ENCODE results near the gene PLEKHM1. TPM values are rescaled to one million over a fixed set of nuclear protein-coding genes. Genes with fewer than 3 reads are reported as not detected.
"Not testable (repeated sequence)": the region's sequence is repeated elsewhere in the genome, so short reads cannot be mapped to it uniquely, and the experiment has no call there.

Gene PLEKHM1
- total RNA-seq, 1 experiment from 2014 or later = 17.0 TPM

DNA sequence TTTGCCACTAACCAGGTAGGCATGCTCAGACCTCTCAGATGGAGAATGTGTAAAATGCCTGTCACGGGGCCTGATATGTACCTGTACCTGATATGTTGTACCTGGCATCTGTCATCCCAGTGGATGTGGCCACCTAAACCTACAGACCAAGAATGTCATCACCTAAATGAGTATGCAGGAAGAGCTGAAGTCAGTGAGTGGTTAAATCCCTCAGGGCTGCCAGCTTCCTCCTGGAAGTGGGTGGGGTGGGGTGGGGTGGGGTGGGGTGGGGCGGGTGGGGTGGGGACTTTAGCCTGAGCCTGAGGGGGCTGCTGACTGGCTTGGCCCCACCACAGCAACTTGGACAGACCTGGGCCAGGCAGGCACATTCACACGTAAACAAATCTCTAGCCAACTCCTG is 7.3 kb downstream of the PLEKHM1 start:
- not testable (repeated sequence) for H3K36me3 ChIP-seq; H3K27ac ChIP-seq; H3K9me3 ChIP-seq (replicated peaks); H3K4me3 ChIP-seq; H3K4me1 ChIP-seq; DNase-seq; H3K27me3 ChIP-seq

DNA sequence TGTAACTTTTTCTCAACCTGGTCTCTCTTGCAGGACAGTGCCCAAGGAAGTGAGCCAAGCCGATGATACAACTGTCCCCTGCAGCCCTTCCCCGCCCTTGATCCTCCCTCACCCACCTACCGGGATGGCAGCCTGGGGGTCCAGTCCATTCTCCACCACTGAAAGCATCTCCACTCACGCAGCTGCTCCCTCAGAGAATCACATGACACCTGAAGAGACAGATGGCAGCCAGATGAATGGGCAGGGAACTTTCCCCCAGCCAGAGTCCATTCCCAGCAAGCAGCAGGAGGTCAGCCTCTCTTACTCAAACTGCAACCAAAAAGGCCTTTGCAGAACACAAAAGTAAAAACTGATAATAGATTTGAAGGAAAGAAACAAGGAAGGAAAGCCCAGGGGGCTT is 8.2 kb downstream of the PLEKHM1 start:
- H3K27me3 ChIP-seq; H3K27ac ChIP-seq; H3K4me1 ChIP-seq; H3K36me3 ChIP-seq; H3K9me3 ChIP-seq (replicated peaks); DNase-seq; H3K4me3 ChIP-seq: not testable (repeated sequence)

DNA sequence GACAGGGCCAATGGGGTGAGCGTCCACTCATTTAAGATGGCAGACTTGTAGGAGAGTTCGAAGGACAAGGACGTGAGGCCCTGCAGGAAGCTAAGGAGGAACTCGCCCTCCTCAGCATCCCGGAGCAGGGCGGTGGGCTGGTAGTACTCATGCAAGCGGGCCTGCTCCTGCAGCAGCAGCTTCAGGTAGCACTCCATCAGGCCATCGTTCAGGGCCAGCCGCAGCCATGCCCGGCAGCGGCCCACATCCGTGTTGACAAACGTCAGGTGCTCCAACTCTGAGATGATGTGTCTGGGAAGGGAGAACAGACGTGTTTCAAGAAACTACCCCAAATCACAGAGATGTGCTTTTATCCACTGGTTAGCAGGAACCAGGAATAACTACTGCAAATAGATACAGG is 15.1 kb downstream of the PLEKHM1 start:
- H3K36me3 ChIP-seq; H3K4me1 ChIP-seq; H3K4me3 ChIP-seq; H3K9me3 ChIP-seq (replicated peaks); H3K27me3 ChIP-seq; DNase-seq; H3K27ac ChIP-seq: not testable (repeated sequence)

DNA sequence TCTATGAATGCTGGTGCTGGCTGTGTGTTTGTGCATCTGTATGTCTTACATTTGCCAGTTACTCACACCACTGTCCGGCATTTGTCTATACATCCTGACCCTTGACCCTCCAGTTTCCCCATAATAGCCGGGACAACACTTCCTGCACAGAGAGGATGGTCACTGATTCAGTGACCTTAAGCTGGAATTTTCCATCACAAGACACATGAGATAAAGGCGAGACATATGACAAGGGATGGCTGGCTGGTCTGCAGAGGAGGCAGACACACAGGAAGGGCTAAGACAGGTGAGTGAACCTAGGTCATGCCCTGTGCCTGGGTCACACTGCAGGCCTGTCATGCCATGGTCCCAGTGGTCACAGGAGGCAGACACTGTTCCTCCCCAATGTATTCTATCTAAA is 18.3 kb downstream of the PLEKHM1 start:
- H3K27ac ChIP-seq; DNase-seq; H3K4me1 ChIP-seq; H3K36me3 ChIP-seq; H3K4me3 ChIP-seq; H3K27me3 ChIP-seq; H3K9me3 ChIP-seq (replicated peaks): not testable (repeated sequence)

DNA sequence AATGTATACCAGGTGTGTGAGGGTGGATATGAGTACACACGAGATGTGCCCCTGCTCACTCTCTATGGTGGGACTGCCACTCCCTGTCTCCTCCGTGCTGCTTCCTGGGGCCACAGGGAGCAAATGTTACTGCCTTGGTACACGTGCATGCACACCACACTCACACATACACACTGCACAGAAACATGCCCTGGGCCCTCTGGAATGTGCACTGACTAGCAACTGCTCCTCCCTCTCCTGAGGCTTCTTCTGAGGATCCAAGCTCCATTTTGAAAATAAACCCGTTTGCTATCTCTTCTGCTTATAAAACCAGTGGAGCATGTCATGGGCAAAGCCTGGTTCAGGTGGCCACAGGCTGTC is 21.3 kb downstream of the PLEKHM1 start:
- not testable (repeated sequence) for H3K4me1 ChIP-seq; DNase-seq; H3K27me3 ChIP-seq; H3K27ac ChIP-seq; H3K9me3 ChIP-seq (replicated peaks); H3K4me3 ChIP-seq; H3K36me3 ChIP-seq

DNA sequence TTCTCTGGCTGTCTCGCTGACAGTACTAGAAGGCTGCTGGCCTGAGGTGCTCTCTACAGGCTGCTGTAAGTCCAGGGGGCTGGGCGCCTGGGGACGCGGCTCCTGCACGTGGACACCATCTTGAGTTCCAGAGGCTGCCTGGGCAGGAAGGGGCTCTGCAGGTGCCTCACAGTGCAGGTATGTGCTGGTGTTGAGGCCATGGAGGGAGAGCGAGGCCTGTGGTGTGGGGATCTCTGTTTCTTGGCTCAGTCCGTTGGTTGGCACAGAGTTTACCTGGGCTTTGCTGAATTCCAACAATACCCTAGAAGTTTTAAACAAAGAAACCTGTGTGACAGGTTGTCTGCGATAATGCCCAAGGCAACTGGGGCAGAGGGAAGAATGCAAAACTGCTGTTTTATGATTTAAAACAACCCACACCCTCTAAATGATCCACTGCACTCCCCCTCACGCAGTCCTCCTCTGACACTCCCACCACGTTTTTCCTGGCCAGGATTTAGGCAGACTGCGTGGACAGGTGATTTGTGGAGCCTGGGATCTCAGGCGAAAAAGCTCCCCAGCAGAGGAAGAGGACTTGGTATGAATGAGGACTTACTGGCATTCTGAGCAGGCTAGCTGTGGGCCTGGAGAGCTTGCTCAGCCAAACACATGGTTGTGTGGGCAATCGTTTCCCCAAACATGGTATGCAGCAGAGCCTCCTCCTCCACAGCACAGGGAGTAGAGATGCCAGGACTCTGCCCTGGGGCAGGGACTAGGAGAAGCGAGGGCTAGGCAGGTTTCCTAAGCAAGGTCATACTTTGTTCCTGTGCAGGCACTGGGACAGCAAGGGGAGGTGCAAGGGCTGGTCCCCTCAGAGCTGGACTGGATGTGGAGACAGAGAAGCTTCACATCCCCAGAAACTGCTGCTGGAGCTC is 22.0 kb downstream of the PLEKHM1 start:
- not testable (repeated sequence) for H3K27ac ChIP-seq; H3K4me1 ChIP-seq; H3K4me3 ChIP-seq; H3K27me3 ChIP-seq; H3K36me3 ChIP-seq; H3K9me3 ChIP-seq (replicated peaks); DNase-seq

DNA sequence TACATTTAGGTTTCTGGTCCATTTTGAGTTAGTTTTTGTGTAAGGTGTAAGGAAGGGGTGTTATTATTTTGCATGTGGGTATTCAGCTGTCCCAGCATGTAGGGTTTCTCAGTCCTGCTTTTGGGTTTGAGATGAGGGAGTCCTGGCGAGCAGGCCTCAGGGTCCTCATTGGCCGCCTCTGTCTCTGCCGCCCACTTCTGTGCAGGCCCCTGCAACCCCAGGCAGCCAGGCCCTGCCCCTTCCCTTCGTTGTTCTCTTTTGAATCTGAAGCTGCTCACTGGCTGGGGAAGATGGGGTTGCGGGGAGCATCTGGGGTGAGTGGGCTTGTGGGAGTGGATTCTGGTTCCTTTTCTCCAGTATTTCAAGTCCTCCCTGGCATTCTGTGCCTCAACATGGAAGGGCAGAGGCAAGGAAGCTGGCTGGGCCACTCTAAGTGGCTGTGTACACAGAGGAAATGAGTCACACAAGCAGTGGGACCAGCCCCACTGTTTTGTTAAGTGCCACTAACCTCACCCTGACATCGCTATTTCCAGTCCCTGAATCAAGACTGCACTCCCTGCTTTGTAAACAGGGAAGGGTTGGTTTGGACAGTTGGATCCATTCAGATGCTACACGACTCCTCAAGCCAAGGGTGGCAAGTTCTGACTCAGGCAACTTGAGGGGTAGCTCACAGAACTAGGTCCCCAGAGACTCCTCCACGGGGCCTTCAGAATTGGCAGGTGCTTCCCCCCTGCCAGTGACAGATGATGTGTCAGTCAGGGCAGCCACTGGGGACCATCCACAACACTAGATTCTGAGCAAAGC is 28.8 kb downstream of the PLEKHM1 start:
- H3K27me3 ChIP-seq; H3K27ac ChIP-seq; H3K4me1 ChIP-seq; H3K4me3 ChIP-seq; H3K9me3 ChIP-seq (replicated peaks); H3K36me3 ChIP-seq: not testable (repeated sequence)
- peak in 1 of 2 experiments; percentile 22 for DNase-seq

DNA sequence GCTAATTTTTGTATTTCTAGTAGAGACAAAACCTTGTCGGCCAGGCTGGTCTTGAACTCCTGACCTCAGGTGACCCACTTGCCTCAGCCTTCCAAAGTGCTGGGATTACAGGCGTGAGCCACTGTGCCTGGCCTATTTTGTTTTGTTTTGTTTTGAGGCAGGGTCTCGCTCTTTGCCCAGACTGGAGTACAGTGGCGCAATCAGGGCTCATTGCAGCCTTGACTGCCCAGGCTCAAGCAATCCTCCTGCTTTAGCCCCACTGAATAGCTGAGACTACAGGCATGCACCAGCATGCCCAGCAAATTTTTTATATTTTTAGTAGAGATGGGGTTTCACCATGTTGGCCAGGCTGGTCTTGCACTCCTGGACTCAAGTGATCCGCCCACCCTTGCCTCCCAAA is 30.1 kb downstream of the PLEKHM1 start:
- H3K4me3 ChIP-seq; H3K27me3 ChIP-seq; DNase-seq; H3K27ac ChIP-seq; H3K9me3 ChIP-seq (replicated peaks); H3K36me3 ChIP-seq; H3K4me1 ChIP-seq: not testable (repeated sequence)

DNA sequence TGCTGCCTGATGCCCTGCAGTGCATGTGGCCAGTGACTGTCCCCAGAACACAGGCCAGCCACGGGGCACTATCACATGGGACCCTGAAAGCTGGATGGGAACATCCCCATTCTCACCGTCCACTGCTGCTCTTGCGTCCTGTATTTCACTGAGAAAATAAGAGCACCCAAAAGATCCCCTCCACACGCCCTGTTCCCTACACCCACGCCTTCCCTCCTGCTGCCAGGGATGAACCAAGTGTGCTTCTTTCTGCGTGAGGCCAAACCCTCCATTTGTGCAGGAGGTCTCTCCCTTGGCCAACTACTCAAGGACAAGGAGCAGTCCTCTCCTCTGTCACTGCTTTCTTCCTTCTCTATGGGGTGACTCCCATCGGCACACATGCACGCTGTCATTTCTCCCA is 36.2 kb downstream of the PLEKHM1 start:
- H3K4me3 ChIP-seq; H3K36me3 ChIP-seq; H3K9me3 ChIP-seq (replicated peaks); H3K27me3 ChIP-seq; H3K4me1 ChIP-seq; DNase-seq; H3K27ac ChIP-seq: not testable (repeated sequence)

DNA sequence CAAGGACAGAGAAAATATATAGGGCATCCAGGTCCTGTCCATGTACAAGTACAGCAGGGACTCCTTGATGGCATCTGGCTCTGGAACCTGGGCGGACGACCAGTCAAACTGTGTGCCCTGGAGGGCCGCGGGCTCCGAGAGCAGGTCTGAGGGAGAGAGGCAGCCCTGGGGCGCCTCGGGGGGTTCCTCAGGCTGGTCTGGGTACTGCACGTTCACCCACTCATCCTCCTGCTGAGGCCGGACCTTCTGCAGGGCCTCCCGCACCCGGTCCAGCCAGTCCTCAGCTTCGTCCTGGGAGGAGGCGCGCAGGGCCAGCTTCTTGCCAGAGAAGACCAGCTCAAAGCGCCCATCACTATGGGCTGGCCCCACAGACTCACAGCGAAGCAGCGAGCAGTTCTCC is 36.8 kb downstream of the PLEKHM1 start:
- not testable (repeated sequence) for H3K4me1 ChIP-seq; H3K36me3 ChIP-seq; H3K27ac ChIP-seq; H3K27me3 ChIP-seq; DNase-seq; H3K9me3 ChIP-seq (replicated peaks); H3K4me3 ChIP-seq

DNA sequence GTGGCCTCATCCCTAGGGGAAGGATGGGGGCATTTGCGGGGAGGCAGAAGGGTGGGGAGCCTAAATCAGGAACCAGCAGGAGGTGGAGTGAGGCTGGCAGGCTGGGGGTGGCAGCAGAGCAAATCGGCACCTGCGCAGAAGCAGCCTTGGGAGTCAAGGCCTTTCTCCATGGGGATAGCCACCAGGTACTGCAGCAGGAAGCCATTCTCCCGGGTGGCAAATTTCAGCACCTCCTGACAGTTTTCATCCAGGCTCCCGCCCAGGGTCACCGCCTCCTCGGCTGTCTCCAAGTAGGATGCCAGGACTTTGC is 37.3 kb downstream of the PLEKHM1 start:
- DNase-seq; H3K9me3 ChIP-seq (replicated peaks); H3K4me1 ChIP-seq; H3K27me3 ChIP-seq; H3K36me3 ChIP-seq; H3K4me3 ChIP-seq; H3K27ac ChIP-seq: not testable (repeated sequence)

DNA sequence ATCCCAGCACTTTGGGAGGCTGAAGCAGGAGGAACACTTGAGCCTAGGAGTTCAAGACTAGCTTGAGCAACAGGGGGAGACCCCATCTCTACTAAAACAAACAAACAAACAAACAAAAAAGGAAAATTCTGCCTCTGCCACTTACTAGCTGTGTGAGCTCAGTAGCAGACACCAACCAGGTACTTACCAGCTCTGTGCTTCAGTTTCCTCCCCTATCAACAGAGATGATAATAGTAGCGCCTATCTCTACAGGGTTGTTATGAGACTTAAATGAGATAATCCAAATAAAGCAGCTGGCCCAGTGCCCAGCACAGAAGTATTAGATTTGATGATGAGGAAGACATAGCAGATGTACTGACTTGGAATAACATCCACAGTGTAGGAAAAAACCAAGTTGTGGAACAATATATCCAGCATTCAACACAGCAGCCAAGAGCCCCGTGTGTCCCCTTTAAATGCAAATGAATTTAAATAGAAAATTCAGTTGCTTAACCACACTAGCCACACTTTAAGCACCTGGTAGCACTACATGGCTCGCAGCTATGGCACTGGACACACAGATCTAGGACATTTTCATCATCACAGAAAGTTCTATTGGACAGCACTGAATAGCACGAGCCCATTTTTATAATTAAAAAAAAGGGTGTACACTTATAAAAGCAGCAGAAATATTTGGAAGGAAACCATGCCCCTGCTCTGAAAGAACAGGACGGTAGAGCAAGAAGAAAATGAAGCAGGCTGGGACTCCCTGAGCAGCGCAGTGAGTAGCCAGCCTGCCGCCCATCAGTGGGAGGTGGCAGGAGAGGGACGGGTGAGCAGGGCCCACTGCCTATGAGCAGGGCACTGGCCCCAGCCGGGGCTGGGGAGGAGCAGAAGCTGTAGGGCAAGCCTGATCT is 37.9 kb downstream of the PLEKHM1 start:
- H3K36me3 ChIP-seq; H3K4me3 ChIP-seq; H3K9me3 ChIP-seq (replicated peaks): not testable (repeated sequence)

DNA sequence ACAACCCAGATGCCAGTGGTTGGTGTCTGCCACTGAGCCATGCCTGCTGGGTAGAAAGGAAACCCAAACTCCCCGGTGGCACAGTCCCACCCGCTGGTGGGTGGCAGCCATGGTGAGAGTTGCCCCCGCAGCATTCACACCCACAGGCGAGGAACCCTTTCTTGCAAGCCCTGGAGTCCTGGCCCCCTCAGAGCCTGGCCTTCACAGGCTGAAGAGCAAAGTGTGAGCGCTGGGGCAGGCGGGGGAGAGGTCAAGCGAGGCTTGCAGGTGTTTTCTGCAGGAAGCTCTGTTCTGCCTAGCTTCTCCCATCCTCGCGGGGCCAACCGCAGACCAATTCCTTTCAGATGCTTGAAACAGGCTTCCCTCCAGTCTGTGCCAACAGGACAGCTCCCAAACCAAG is 38.9 kb downstream of the PLEKHM1 start:
- not testable (repeated sequence) for H3K27me3 ChIP-seq; H3K27ac ChIP-seq; H3K9me3 ChIP-seq (replicated peaks); H3K4me3 ChIP-seq; H3K36me3 ChIP-seq; DNase-seq; H3K4me1 ChIP-seq

More for the DNA sequence above, 37.9 kb downstream of the PLEKHM1 start:
- not testable (repeated sequence) for H3K4me1 ChIP-seq, H3K27ac ChIP-seq, H3K27me3 ChIP-seq, DNase-seq

DNA sequence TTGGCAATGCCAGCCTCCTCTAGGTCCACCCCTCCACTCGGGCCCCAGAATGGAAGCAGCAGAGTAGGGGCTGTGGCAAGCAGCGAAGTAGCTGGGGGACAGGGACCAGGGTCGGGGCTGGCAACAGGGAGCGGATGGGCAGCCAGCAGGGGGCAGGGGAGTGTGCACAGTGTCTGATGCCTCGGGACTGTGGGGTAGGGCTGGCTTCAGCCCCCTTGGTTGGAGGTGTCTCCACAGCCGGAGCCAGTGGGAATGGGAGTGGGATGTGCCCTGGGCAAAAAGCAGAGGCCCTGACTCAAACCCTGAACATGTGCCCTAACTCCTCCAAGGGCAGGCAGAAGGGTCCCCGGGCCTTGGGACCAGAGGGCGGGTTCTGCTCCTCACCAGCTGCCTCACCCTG is 39.4 kb downstream of the PLEKHM1 start:
- H3K4me1 ChIP-seq = no peaks in the 10 kb centered on the region
- H3K36me3 ChIP-seq = no peaks in the 10 kb centered on the region
- DNase-seq = no peak
- H3K27ac ChIP-seq = no peak overlapping the region
- no peaks in the 10 kb centered on the region for H3K9me3 ChIP-seq (replicated peaks)
- H3K4me3 ChIP-seq = no peak overlapping the region
- no peaks in the 10 kb centered on the region for H3K27me3 ChIP-seq

DNA sequence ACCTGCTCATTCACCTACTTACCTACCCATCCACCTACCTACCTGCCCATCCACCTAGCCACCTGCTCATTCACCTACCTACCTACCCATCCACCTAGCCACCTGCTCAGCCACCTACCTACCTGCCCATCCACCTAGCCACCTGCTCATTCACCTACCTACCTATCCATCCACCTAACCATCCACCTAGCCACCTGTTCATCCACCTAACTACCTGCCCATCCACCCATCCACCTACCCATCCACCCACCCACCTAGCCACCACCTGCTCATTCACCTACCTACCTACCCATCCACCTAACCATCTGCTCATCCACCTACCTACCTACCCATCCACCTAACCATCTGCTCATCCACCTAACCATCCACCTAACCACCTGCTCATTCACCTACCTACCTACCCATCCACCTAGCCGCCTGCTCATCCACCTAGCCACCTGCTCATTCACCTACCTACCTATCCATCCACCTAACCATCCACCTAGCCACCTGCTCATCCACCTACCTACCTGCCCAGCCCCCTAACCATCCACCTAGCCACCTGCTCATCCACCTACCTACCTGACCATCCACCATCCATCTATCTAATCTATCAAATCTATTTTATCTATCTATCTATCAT is 40.7 kb downstream of the PLEKHM1 start:
- H3K27ac ChIP-seq; H3K4me3 ChIP-seq; H3K9me3 ChIP-seq (replicated peaks); H3K4me1 ChIP-seq; DNase-seq; H3K36me3 ChIP-seq; H3K27me3 ChIP-seq: not testable (repeated sequence)

Measured in SJCRH30 (cell line).